ENCODE results near the gene EDEM3. TPM values are rescaled to one million over a fixed set of nuclear protein-coding genes. Genes with fewer than 3 reads are reported as not detected.

The EDEM3 gene
- total and polyA plus RNA-seq, 2 donors (not counting 1 experiment from before 2014, with no cell fraction given): 4.3 to 20.9 TPM

- DNase-seq (no peak), ATAC-seq (ENCODE audit: low read depth) (no peak)
- no peak overlapping the region for H3K4me2 ChIP-seq (replicated peaks; ENCODE audit: low read depth, low read length, poor library complexity, severe bottlenecking)
- POLR2A ChIA-PET: no interaction called here
- no peak for TF ChIP-seq EZH2 (IDR thresholded peaks at IDR 0.05; ENCODE audit: borderline replicate concordance, insufficient read depth, low read depth, low read length, poor library complexity, severe bottlenecking)
- no peak for TF ChIP-seq CTCF (IDR thresholded peaks at IDR 0.05)
- no peaks in the 10 kb centered on the region for H3K4me1 ChIP-seq (ENCODE audit: control insufficient read depth in 2 of 2, insufficient read depth in 2 of 2, low read length in 2 of 2)
- H3K27me3 ChIP-seq (replicated peaks in 1 of 4; ENCODE audit: control extremely low read depth in 1 of 4, control insufficient read depth in 3 of 4, insufficient read depth in 4 of 4, low read length in 3 of 4): no peaks in the 10 kb centered on the region
- peaks cover 0 to 22% of the 10 kb centered on the region in 2 experiments for H3K36me3 ChIP-seq (replicated peaks in 1 of 2; ENCODE audit: control extremely low read depth in 1 of 2, control insufficient read depth in 1 of 2, extremely low read depth in 1 of 2, insufficient read depth in 2 of 2, low read length in 1 of 2)
- intact Hi-C loops (cut with micrococcal nuclease): no loop called here
- H3K4me1 Mint-ChIP-seq: no peaks in the 10 kb centered on the region
- H3K27ac ChIP-seq (ENCODE audit: low read length in 2 of 2): no peak overlapping the region
- no peaks in the 10 kb centered on the region for H4K20me1 ChIP-seq (ENCODE audit: control insufficient read depth, insufficient read depth, low read length, poor library complexity, severe bottlenecking)
- H3K27me3 Mint-ChIP-seq: no peaks in the 10 kb centered on the region
- no peak overlapping the region for H3K9ac ChIP-seq (ENCODE audit: low read length)
- H3K4me3 Mint-ChIP-seq: no peak overlapping the region
- H3K9me3 ChIP-seq (ENCODE audit: control extremely low read depth in 1 of 3, control insufficient read depth in 2 of 3, insufficient read depth in 1 of 3, low read length in 2 of 3): no peaks in the 10 kb centered on the region
- CTCF ChIA-PET: interaction anchor here (0.6 to 0.7 kb wide), 2 partner anchors 102 to 1036 kb away, joined by 3 read pairs; no protein-coding TSS in a partner anchor
- H3K27ac Mint-ChIP-seq: no peak overlapping the region
- no peaks in the 10 kb centered on the region for H3K9me3 Mint-ChIP-seq (ENCODE audit: insufficient read depth)
- no peak overlapping the region for H2AFZ ChIP-seq (ENCODE audit: insufficient read depth, low read depth, low read length, poor library complexity, severe bottlenecking)
- no CpG with 5 or more reads among the region's 4 CpGs for whole genome bisulfite sequencing (ENCODE audit: insufficient coverage)
- H3K79me2 ChIP-seq (ENCODE audit: control insufficient read depth, insufficient read depth, low read length): no peaks in the 10 kb centered on the region
- H3K4me3 ChIP-seq (ENCODE audit: control extremely low read depth in 1 of 5, extremely low read depth in 1 of 5, insufficient read depth in 1 of 5, low read depth in 2 of 5, low read length in 4 of 5): no peak overlapping the region
These were observed 62.8 kb downstream of the EDEM3 start for GRCh38 chr1:184691719-184692324.

- H3K4me1 Mint-ChIP-seq: peaks cover 7% of the 10 kb centered on the region
- DNase-seq (no peak), ATAC-seq (ENCODE audit: low read depth) (no peak)
- ChIA-PET CTCF (no interaction called here), POLR2A (no interaction called here)
- peaks cover 2% of the 10 kb centered on the region for H3K9me3 Mint-ChIP-seq (ENCODE audit: insufficient read depth)
- no peak overlapping the region for H3K27ac ChIP-seq (ENCODE audit: low read length in 2 of 2)
- no peaks in the 10 kb centered on the region for H3K27me3 ChIP-seq (replicated peaks in 1 of 4; ENCODE audit: control extremely low read depth in 1 of 4, control insufficient read depth in 3 of 4, insufficient read depth in 4 of 4, low read length in 3 of 4)
- WGBS (ENCODE audit: insufficient coverage): 89% methylated on average over 3 of the region's 3 CpGs
- intact Hi-C loops (cut with micrococcal nuclease): no loop called here
- H4K20me1 ChIP-seq (ENCODE audit: control insufficient read depth, insufficient read depth, low read length, poor library complexity, severe bottlenecking): no peaks in the 10 kb centered on the region
- H3K27me3 Mint-ChIP-seq: no peaks in the 10 kb centered on the region
- H3K79me2 ChIP-seq (ENCODE audit: control insufficient read depth, insufficient read depth, low read length): no peaks in the 10 kb centered on the region
- H3K9ac ChIP-seq (ENCODE audit: low read length): no peak overlapping the region
- no peaks in the 10 kb centered on the region for H3K9me3 ChIP-seq (ENCODE audit: control extremely low read depth in 1 of 3, control insufficient read depth in 2 of 3, insufficient read depth in 1 of 3, low read length in 2 of 3)
- H3K36me3 ChIP-seq (replicated peaks in 1 of 2; ENCODE audit: control extremely low read depth in 1 of 2, control insufficient read depth in 1 of 2, extremely low read depth in 1 of 2, insufficient read depth in 2 of 2, low read length in 1 of 2): no peaks in the 10 kb centered on the region
- H3K4me3 ChIP-seq (ENCODE audit: control extremely low read depth in 1 of 5, extremely low read depth in 1 of 5, insufficient read depth in 1 of 5, low read depth in 2 of 5, low read length in 4 of 5): no peak overlapping the region
- no peak for TF ChIP-seq CTCF (IDR thresholded peaks at IDR 0.05)
- TF ChIP-seq EZH2 (IDR thresholded peaks at IDR 0.05; ENCODE audit: borderline replicate concordance, insufficient read depth, low read depth, low read length, poor library complexity, severe bottlenecking): no peak
- H3K4me2 ChIP-seq (replicated peaks; ENCODE audit: low read depth, low read length, poor library complexity, severe bottlenecking): no peak overlapping the region
- peaks cover 0 to 5% of the 10 kb centered on the region in 2 donors for H3K4me1 ChIP-seq (ENCODE audit: control insufficient read depth in 2 of 2, insufficient read depth in 2 of 2, low read length in 2 of 2)
- H2AFZ ChIP-seq (ENCODE audit: insufficient read depth, low read depth, low read length, poor library complexity, severe bottlenecking): no peak overlapping the region
- no peak overlapping the region for H3K27ac Mint-ChIP-seq
- H3K4me3 Mint-ChIP-seq: no peak overlapping the region
These were observed 68.1 kb downstream of the EDEM3 start for GRCh38 chr1:184686540-184686939.
